Measurements from ENCODE around the gene SETD2.
A peak's percentile ranks its signal among the peaks of the same experiment; 100 is the strongest.

Gene SETD2

GRCh38 chr3:46985588-46985987 lies 178.3 kb downstream of the SETD2 start:
- no peak for DNase-seq (ENCODE audit: low read depth in 2 of 2)

GRCh38 chr3:46984591-46985459 lies 179.1 kb downstream of the SETD2 start:
- no peak for DNase-seq (ENCODE audit: low read depth in 2 of 2)

- DNase-seq (ENCODE audit: low read depth in 2 of 2): no peak
Observed at GRCh38 chr3:46982546-46982945, 181.4 kb downstream of the SETD2 start.

GRCh38 chr3:46981932-46982471 lies 181.9 kb downstream of the SETD2 start:
- DNase-seq (ENCODE audit: low read depth in 2 of 2): no peak

- no peak for DNase-seq (ENCODE audit: low read depth in 2 of 2)
Observed at GRCh38 chr3:46979958-46980497, 183.9 kb downstream of the SETD2 start.

- peak; percentile 58 to 63 for DNase-seq (ENCODE audit: low read depth in 2 of 2)
Observed at GRCh38 chr3:46978985-46979944, 184.6 kb downstream of the SETD2 start, which contains the start of gene NBEAL2. TSS of gene NBEAL2 (plus strand) at chr3:46979666. CDS start at chr3:46979862, 196 bp downstream.

- DNase-seq (ENCODE audit: low read depth in 2 of 2): no peak
Observed at GRCh38 chr3:46978381-46978780, 185.5 kb downstream of the SETD2 start.

- no peak for DNase-seq (ENCODE audit: low read depth in 2 of 2)
Observed at GRCh38 chr3:46977811-46978195, 186.1 kb downstream of the SETD2 start.

GRCh38 chr3:46976326-46977190 lies 187.4 kb downstream of the SETD2 start, which contains the start of gene CCDC12:
TSS of gene CCDC12 (minus strand) at chr3:46976745. CDS start at chr3:46976732, 13 bp downstream.
- DNase-seq (ENCODE audit: low read depth in 2 of 2): peak; percentile 98 to 99

- DNase-seq (ENCODE audit: low read depth in 2 of 2): no peak
Observed at GRCh38 chr3:46974421-46975171, 189.3 kb downstream of the SETD2 start.

GRCh38 chr3:46972396-46972795 lies 191.5 kb downstream of the SETD2 start:
- no peak for DNase-seq (ENCODE audit: low read depth in 2 of 2)

- no peak for DNase-seq (ENCODE audit: low read depth in 2 of 2)
Observed at GRCh38 chr3:46971742-46972141, 192.2 kb downstream of the SETD2 start.

- DNase-seq (ENCODE audit: low read depth in 2 of 2): no peak
Observed at GRCh38 chr3:46971151-46971550, 192.8 kb downstream of the SETD2 start.

- DNase-seq (ENCODE audit: low read depth in 2 of 2): no peak
Observed at GRCh38 chr3:46970391-46971091, 193.4 kb downstream of the SETD2 start.

- DNase-seq (ENCODE audit: low read depth in 2 of 2): no peak
Observed at GRCh38 chr3:46968783-46969428, 195.0 kb downstream of the SETD2 start.

GRCh38 chr3:46966811-46967210 lies 197.1 kb downstream of the SETD2 start:
- no peak for DNase-seq (ENCODE audit: low read depth in 2 of 2)
